ENCODE measurements around the gene CRYAB.

CRYAB gene

GRCh38 chr11:111878849-111879636, 32.5 kb downstream of the CRYAB start, which contains the start of the genes CFAP68 and FDXACB1:
TSS of gene CFAP68 (plus strand) at chr11:111879541. CDS start at chr11:111879561, 20 bp downstream.
TSS of gene FDXACB1 (minus strand) at chr11:111879165. CDS start at chr11:111879132, 33 bp downstream.
- Histone ChIP-seq H3K4me3 (ENCODE audit: low read length) (peak within 1 kb of the TSS; percentile 86), H3K9ac (ENCODE audit: low read length) (peak within 1 kb of the TSS; percentile 91), H3K27me3 (ENCODE audit: low read depth, low read length) (no peaks in the 10 kb centered on the region), H3K9me3 (ENCODE audit: insufficient read depth, low read length) (no peaks in the 10 kb centered on the region), H4K20me1 (ENCODE audit: insufficient read depth, low read length) (no peaks in the 10 kb centered on the region), H3K4me2 (ENCODE audit: low read length) (peak within 1 kb of the TSS; percentile 77), H3K36me3 (replicated peaks; ENCODE audit: low read depth, low read length) (peaks cover 7% of the 10 kb centered on the region), H3K4me1 (ENCODE audit: low read length) (peaks cover 6% of the 10 kb centered on the region), H3K27ac (ENCODE audit: low read length) (peak within 1 kb of the TSS; percentile 88), H3K79me2 (ENCODE audit: low read length) (peaks cover 13% of the 10 kb centered on the region), H2AFZ (ENCODE audit: low read depth, low read length) (peak within 1 kb of the TSS; percentile 96)
- no peak for TF ChIP-seq EZH2phosphoT487 (IDR thresholded peaks at IDR 0.05; ENCODE audit: low read depth)
- TF ChIP-seq, protein P1, sequence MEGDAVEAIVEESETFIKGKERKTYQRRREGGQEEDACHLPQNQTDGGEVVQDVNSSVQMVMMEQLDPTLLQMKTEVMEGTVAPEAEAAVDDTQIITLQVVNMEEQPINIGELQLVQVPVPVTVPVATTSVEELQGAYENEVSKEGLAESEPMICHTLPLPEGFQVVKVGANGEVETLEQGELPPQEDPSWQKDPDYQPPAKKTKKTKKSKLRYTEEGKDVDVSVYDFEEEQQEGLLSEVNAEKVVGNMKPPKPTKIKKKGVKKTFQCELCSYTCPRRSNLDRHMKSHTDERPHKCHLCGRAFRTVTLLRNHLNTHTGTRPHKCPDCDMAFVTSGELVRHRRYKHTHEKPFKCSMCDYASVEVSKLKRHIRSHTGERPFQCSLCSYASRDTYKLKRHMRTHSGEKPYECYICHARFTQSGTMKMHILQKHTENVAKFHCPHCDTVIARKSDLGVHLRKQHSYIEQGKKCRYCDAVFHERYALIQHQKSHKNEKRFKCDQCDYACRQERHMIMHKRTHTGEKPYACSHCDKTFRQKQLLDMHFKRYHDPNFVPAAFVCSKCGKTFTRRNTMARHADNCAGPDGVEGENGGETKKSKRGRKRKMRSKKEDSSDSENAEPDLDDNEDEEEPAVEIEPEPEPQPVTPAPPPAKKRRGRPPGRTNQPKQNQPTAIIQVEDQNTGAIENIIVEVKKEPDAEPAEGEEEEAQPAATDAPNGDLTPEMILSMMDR (IDR thresholded peaks at IDR 0.05; ENCODE audit: low read depth, low read length), result peak; percentile 87

- H3K9me3 ChIP-seq (ENCODE audit: insufficient read depth, low read length), result no peaks in the 10 kb centered on the region
- peaks cover 13% of the 10 kb centered on the region for H3K79me2 ChIP-seq (ENCODE audit: low read length)
- H3K4me1 ChIP-seq (ENCODE audit: low read length), result peaks cover 6% of the 10 kb centered on the region
- H2AFZ ChIP-seq (ENCODE audit: low read depth, low read length), result peak overlapping the region; percentile 96
- no peak for TF ChIP-seq EZH2phosphoT487 (IDR thresholded peaks at IDR 0.05; ENCODE audit: low read depth)
- TF ChIP-seq, protein P1 (IDR thresholded peaks at IDR 0.05; ENCODE audit: low read depth, low read length), result no peak
- peak overlapping the region; percentile 88 for H3K27ac ChIP-seq (ENCODE audit: low read length)
- no peaks in the 10 kb centered on the region for H3K27me3 ChIP-seq (ENCODE audit: low read depth, low read length)
- no peaks in the 10 kb centered on the region for H4K20me1 ChIP-seq (ENCODE audit: insufficient read depth, low read length)
- H3K4me2 ChIP-seq (ENCODE audit: low read length), result peak overlapping the region; percentile 65
- peak overlapping the region; percentile 91 for H3K9ac ChIP-seq (ENCODE audit: low read length)
- peak overlapping the region; percentile 86 for H3K4me3 ChIP-seq (ENCODE audit: low read length)
- peaks cover 10% of the 10 kb centered on the region for H3K36me3 ChIP-seq (replicated peaks; ENCODE audit: low read depth, low read length)
Measured at GRCh38 chr11:111878385-111878848, 33.2 kb downstream of the CRYAB start.

DNA sequence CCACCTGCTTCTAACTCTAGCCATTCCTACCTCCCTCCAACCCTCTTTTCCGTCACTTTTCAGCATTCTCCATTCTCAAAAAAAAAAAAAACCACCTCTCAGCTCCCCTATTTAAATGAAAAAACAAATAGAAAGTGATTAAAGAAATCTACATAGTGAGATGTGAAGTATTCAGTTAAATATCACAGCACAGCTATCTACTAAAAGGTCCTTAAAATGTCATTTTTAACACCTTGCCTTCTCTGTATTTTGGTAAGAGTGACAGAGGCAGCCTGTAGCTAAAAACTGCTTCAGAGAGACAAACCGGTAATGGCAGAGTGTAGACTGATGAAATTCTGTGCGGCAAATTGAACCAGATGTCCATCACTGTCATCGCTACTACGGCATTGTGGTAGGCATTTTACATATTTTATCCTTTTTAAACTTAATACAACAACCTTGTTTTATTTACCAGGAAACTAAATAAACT, 39.8 kb downstream of the CRYAB start:
- Histone ChIP-seq H3K79me2 (ENCODE audit: low read length) (peaks cover 7% of the 10 kb centered on the region), H3K36me3 (replicated peaks; ENCODE audit: low read depth, low read length) (peaks cover 25% of the 10 kb centered on the region), H3K27me3 (ENCODE audit: low read depth, low read length) (no peaks in the 10 kb centered on the region), H3K9ac (ENCODE audit: low read length) (peak overlapping the region; percentile 81), H3K9me3 (ENCODE audit: insufficient read depth, low read length) (no peaks in the 10 kb centered on the region), H3K4me1 (ENCODE audit: low read length) (peaks cover 15% of the 10 kb centered on the region), H3K27ac (ENCODE audit: low read length) (peak overlapping the region; percentile 14; the same call in 1 of the 2 replicates), H4K20me1 (ENCODE audit: insufficient read depth, low read length) (no peaks in the 10 kb centered on the region), H3K4me3 (ENCODE audit: low read length) (peak overlapping the region; percentile 86), H2AFZ (ENCODE audit: low read depth, low read length) (peak overlapping the region; percentile 98), H3K4me2 (ENCODE audit: low read length) (peak overlapping the region; percentile 92)
- no peak for TF ChIP-seq EZH2phosphoT487 (IDR thresholded peaks at IDR 0.05; ENCODE audit: low read depth)
- TF ChIP-seq, protein P1 (IDR thresholded peaks at IDR 0.05; ENCODE audit: low read depth, low read length), result no peak

Measured in OCI-LY3 (cell line).